IPS-18a (cell line): ENCODE data around the gene CALCOCO1.
"Not testable (repeated sequence)": the region's sequence is repeated elsewhere in the genome, so short reads cannot be mapped to it uniquely, and the experiment has no call there.

Experiments used
- H3K27ac ChIP-seq: one replicate; pipeline ENCODE4 v1.5.1; 2013; ENCODE audit warnings: low read length
- H3K27me3 ChIP-seq: one replicate; pipeline ENCODE4 v1.6.1; 2013; ENCODE audit warnings: mild to moderate bottlenecking, low read length; ENCODE audit not compliant: control insufficient read depth, insufficient read depth
- H3K36me3 ChIP-seq: one replicate; pipeline ENCODE4 v1.6.1; 2013; ENCODE audit warnings: low read depth, low read length; ENCODE audit not compliant: control insufficient read depth
- H3K4me1 ChIP-seq: one replicate; pipeline ENCODE4 v1.6.1; 2013; ENCODE audit warnings: low read depth, low read length; ENCODE audit not compliant: control insufficient read depth
- H3K4me3 ChIP-seq: one replicate; pipeline ENCODE4 v1.5.1; 2013; ENCODE audit warnings: low read length
- H3K9ac ChIP-seq: one replicate; pipeline ENCODE4 v1.6.1; 2013; ENCODE audit warnings: mild to moderate bottlenecking, low read length, moderate library complexity
- H3K9me3 ChIP-seq: one replicate; pipeline ENCODE4 v1.6.1; 2013; ENCODE audit warnings: low read depth, low read length; ENCODE audit not compliant: control insufficient read depth

CALCOCO1 gene, protein sequence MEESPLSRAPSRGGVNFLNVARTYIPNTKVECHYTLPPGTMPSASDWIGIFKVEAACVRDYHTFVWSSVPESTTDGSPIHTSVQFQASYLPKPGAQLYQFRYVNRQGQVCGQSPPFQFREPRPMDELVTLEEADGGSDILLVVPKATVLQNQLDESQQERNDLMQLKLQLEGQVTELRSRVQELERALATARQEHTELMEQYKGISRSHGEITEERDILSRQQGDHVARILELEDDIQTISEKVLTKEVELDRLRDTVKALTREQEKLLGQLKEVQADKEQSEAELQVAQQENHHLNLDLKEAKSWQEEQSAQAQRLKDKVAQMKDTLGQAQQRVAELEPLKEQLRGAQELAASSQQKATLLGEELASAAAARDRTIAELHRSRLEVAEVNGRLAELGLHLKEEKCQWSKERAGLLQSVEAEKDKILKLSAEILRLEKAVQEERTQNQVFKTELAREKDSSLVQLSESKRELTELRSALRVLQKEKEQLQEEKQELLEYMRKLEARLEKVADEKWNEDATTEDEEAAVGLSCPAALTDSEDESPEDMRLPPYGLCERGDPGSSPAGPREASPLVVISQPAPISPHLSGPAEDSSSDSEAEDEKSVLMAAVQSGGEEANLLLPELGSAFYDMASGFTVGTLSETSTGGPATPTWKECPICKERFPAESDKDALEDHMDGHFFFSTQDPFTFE

DNA sequence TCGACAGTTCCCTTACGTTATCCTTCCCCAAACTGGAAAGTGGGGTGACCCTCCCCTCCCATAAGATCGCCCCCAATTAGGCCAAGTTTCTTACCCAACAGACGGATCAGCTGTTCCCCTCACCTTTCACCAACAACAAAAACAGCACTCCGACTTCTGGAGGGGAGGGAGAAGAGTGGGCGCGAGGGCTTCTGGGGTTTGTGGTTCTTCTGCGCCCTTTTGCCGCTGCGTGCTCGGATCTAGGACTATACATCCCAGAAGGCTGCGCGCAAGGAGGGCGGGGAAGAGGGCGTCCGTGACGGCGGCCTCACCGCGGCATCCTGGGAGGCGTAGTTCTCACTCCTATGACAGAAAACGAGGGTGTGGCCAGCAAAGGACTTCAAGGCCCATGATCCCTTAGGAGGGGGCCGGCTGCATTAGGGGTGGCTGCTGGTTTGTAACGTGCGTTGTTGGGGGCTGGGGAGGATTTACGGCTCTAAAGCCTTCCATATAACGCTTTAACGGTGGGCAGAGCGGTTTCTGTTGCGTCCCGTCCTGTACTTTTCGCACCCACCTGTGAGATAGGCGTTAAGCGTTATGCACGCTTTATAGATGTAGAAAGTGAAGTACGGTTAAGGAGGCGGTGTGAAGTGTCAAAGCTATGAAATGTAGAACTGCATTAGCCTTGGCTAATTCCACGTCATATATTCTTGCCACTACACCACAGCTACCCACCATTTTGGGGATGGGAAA, at the start of gene CALCOCO1:
Gene CALCOCO1, minus strand, starts transcription at position 143 of the 732 bp plus-strand sequence. CDS start 2,210 bp downstream, outside the sequence.
- H3K9me3 ChIP-seq, result no peaks in the 10 kb centered on the region
- H3K27me3 ChIP-seq, result no peaks in the 10 kb centered on the region
- no peaks in the 10 kb centered on the region for H3K36me3 ChIP-seq
- H3K9ac ChIP-seq, result no peak within 1 kb of the TSS
- H3K4me1 ChIP-seq, result peaks cover 11% of the 10 kb centered on the region
- no peak within 1 kb of the TSS for H3K27ac ChIP-seq
- peak within 1 kb of the TSS; percentile 66 for H3K4me3 ChIP-seq

DNA sequence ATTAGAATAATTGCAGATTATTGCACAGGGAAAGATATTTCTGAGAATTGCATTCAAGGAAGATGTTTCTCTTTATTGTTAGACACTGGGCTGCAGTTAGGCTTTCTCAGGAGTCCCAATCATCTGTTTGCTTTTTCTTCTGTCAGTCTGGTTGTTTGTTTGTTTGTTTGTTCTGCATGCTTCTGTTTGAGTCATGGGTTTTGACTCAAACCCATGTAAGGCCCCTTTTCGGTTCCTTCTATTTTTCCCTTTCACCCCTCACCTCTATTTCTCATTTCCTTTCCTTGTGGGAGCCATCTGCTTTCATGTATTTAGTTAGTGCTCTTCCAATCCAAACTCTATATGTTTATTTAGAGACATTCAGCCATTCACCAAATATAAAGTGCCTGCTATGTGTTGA, 49.6 kb upstream of the CALCOCO1 start:
- Histone ChIP-seq H3K4me3 (no peak overlapping the region), H3K9me3 (no peaks in the 10 kb centered on the region), H3K36me3 (no peaks in the 10 kb centered on the region), H3K9ac (no peak overlapping the region), H3K4me1 (peaks cover 9% of the 10 kb centered on the region), H3K27ac (no peak overlapping the region), H3K27me3 (peaks cover 8% of the 10 kb centered on the region)

DNA sequence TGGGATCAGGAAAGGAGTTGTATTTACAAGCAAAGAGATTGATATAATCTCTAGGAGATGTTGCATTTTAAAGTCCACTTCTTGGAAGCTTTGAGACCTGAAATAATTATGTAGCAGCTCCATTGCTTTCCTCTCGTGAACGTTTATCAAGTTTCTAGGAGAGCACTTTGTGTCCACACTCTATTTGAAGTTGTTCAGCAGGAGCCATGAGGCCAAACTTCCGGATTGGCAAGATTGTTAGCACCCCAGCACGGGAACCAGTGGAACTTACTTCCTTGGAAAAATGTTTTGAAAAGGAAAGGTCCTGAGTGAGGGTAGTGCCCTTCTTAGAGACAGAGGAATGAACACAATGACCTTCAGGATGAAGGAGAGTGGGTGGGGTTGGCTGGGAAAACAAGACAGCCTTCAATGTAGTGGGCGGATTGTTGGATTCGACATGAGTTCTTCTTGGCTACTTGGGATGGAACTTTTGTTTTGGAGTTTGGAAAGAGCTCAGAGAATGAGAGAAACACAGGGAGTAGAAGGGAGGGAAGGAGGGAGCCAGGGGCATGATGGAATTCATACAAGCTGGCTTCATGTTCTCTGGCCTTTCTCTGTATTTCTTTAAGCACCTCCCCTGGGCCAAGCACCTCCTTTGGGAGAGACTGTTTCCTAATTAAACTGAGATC, 48.4 kb upstream of the CALCOCO1 start:
- Histone ChIP-seq H3K9me3 (no peaks in the 10 kb centered on the region), H3K4me3 (no peak overlapping the region), H3K27me3 (peaks cover 20% of the 10 kb centered on the region), H3K27ac (no peak overlapping the region), H3K9ac (no peak overlapping the region), H3K4me1 (no peaks in the 10 kb centered on the region), H3K36me3 (no peaks in the 10 kb centered on the region)

DNA sequence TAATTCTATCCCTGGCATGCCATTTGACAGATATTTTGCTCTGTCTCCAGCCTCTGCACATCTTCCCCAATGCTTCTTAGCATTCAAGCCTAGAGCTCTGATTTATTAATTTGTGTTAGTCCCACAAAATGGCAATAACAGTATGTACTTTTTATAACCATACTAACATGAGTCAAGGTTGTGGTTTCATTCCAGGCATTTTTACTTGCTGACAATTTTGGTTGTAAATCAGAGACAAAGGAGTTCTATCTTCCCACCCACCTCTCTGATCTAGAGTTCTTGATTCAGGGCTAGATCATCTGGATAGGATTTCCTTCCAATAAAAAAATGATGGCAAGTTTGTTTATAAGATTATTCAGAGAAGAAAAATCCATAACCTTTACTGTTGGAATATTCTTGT, 43.0 kb upstream of the CALCOCO1 start:
- Histone ChIP-seq H3K27me3 (peaks cover 56% of the 10 kb centered on the region), H3K9me3 (no peaks in the 10 kb centered on the region), H3K4me1 (no peaks in the 10 kb centered on the region), H3K27ac (no peak overlapping the region), H3K36me3 (no peaks in the 10 kb centered on the region), H3K9ac (no peak overlapping the region), H3K4me3 (no peak overlapping the region)

DNA sequence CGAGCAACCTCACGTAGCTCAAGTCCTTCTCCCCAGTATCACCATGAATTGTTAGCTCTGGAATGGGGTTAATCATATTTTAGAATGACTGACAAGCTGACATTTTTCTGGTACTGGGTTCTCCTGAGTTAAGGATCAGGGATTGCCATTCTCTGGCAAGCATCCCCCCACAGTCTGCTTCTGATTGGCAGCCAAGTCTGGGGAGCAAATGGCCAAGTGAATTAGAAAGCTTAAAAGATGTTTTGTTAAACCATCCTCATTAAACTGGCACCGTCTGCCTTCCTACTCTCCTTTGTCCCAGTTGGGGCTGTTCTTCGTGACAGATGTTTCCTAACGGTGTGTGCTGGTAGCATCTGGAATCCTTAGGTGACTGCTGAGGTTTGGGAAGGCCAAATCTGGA, 41.7 kb upstream of the CALCOCO1 start:
- peaks cover 63% of the 10 kb centered on the region for H3K27me3 ChIP-seq
- H3K4me1 ChIP-seq, result no peaks in the 10 kb centered on the region
- no peaks in the 10 kb centered on the region for H3K9me3 ChIP-seq
- H3K27ac ChIP-seq, result no peak overlapping the region
- H3K36me3 ChIP-seq, result no peaks in the 10 kb centered on the region
- no peak overlapping the region for H3K4me3 ChIP-seq
- no peak overlapping the region for H3K9ac ChIP-seq

DNA sequence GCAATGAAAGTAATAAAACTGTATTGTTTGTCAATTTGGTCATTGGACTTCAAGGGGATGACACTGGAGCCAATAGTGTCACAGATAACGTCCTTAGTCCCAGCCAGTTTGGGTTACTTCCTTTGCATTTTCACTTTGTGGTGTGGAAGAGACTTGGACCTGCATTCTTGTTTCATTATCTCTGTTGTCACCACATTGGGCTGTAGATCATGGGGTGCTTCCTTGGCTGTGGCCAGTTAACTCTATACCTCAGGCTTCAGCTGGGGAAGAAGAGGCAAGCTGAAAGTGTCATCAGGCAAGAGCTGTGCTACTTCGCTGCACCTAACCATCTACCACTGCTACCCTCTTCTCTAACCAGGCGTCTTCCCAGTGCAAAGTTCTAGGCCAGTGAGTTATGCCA, 39.6 kb upstream of the CALCOCO1 start:
- Histone ChIP-seq H3K9ac (no peak overlapping the region), H3K9me3 (no peaks in the 10 kb centered on the region), H3K27me3 (peaks cover 70% of the 10 kb centered on the region), H3K4me1 (no peaks in the 10 kb centered on the region), H3K27ac (no peak overlapping the region), H3K36me3 (no peaks in the 10 kb centered on the region), H3K4me3 (no peak overlapping the region)

DNA sequence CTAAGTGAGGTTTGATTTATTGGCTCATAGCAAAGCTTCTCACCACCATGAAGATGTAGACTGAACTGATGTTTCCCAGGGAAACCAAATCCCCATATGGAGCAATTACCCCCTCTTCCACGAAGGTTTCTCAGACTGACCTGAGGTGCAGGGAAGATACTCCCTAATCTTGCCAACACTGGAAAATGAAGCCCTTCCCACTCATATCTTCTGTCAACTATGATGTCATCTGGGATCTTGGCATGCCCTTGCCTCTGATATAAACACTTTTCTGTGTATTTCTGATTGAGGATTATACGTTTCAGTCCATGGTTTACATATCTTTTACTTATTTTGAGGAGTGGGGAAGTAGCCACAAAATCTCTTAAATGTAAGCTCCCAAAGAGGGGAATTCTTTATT, 38.6 kb upstream of the CALCOCO1 start:
- no peak overlapping the region for H3K9ac ChIP-seq
- no peaks in the 10 kb centered on the region for H3K9me3 ChIP-seq
- peaks cover 64% of the 10 kb centered on the region for H3K27me3 ChIP-seq
- H3K36me3 ChIP-seq, result no peaks in the 10 kb centered on the region
- no peaks in the 10 kb centered on the region for H3K4me1 ChIP-seq
- H3K27ac ChIP-seq, result no peak overlapping the region
- no peak overlapping the region for H3K4me3 ChIP-seq

DNA sequence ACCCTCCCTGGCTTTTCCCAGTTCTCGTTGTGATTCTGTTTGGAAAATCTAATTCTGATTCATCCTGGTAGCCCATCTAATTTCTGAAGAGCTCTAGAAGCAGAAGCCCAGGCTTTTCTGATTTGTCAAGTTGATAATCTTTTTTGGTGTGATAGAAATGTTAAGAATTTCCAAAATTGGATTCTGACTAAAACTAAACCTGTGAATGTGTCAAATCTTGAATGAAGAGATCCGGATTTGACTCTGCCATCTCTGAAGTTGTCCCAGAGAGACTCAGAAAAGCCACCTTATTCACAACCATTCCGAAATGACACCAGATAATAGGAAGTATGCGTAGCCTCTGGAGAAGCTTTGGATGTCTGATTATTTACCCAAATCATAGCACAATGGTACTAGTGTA, 37.4 kb upstream of the CALCOCO1 start:
- Histone ChIP-seq H3K36me3 (no peaks in the 10 kb centered on the region), H3K9ac (no peak overlapping the region), H3K4me1 (no peaks in the 10 kb centered on the region), H3K9me3 (no peaks in the 10 kb centered on the region), H3K4me3 (no peak overlapping the region), H3K27me3 (peaks cover 57% of the 10 kb centered on the region), H3K27ac (no peak overlapping the region)

DNA sequence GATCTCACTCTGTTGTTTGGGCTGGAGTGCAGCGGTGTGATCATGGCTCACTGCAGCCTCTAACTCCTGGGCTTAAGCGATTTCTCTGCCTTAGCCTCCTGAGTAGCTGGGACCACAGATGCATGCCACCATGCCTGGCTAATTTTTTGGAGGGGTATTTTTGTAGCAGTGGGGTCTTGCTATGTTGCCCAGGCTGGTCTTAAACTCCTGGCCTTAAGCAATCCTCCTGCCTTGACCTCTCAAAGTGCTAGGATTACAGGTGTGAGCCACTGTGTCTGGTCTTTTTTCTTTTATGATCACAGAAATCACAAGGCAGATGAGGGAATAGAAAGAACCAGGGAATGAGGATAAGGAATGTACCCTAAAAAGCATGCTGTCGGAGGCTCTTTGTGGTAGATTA, 35.5 kb upstream of the CALCOCO1 start:
- not testable (repeated sequence) for H3K27ac ChIP-seq, H3K9ac ChIP-seq, H3K4me3 ChIP-seq, H3K4me1 ChIP-seq, H3K9me3 ChIP-seq, H3K36me3 ChIP-seq
- H3K27me3 ChIP-seq, result peaks cover 54% of the 10 kb centered on the region

DNA sequence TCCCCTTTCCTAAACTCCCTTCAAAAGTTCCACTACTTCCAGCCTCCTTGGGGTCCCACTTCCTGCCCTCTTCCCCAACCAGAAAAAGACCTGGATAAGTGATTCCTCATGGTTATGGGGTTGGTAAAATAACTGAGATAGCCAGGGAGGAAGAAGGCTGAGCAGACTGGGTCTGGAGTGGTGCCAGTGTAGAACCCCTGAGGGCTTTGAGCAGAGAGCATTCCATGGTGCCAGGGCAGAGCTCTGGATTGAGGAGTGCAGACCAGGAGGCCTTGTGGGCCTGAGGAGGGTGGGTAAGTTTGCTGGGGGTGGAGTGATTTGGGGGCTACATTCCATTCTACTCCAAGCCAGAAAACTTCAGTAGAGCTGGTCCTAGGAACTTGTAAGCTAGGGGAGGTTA, 34.1 kb upstream of the CALCOCO1 start:
- H3K4me1 ChIP-seq, result peaks cover 7% of the 10 kb centered on the region
- no peak overlapping the region for H3K27ac ChIP-seq
- peaks cover 46% of the 10 kb centered on the region for H3K27me3 ChIP-seq
- no peaks in the 10 kb centered on the region for H3K9me3 ChIP-seq
- H3K9ac ChIP-seq, result no peak overlapping the region
- H3K36me3 ChIP-seq, result no peaks in the 10 kb centered on the region
- no peak overlapping the region for H3K4me3 ChIP-seq

DNA sequence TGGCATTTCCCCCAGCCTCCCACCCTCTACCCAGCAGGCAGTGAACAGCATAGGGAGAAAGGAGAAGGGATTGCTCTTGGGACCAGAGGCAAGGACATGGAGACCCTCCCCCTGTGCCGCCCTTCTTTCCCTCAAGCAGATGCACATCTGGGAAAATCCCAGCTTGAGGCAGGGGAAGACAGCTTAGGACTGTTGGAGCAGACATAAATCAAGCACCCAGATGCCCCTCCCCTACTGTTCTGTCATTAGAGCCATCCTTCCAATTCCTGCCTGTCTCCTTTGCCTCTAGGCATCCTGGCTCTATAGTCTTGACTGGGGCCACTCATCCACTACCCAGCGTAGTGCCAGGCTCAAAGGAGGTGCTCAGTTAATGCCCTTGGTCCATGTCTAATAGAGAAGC, 32.0 kb upstream of the CALCOCO1 start:
- H3K27me3 ChIP-seq, result peaks cover 50% of the 10 kb centered on the region
- no peak overlapping the region for H3K9ac ChIP-seq
- no peaks in the 10 kb centered on the region for H3K36me3 ChIP-seq
- H3K4me1 ChIP-seq, result peaks cover 23% of the 10 kb centered on the region
- H3K4me3 ChIP-seq, result no peak overlapping the region
- no peak overlapping the region for H3K27ac ChIP-seq
- H3K9me3 ChIP-seq, result no peaks in the 10 kb centered on the region
